GM19025 (cell line): ENCODE data around the gene ZNF487.
"Not testable (repeated sequence)": the region's sequence is repeated elsewhere in the genome, so short reads cannot be mapped to it uniquely, and the experiment has no call there.

Experiments
- ATAC-seq: cut with Tn5 transposase; IDR thresholded peaks from one replicate; pipeline ENCODE4 v1.9.1; 2021; ENCODE audit warnings: mild to moderate bottlenecking, low read depth, moderate library complexity; ENCODE audit not compliant: unreplicated experiment

Gene ZNF487

GRCh38 chr10:43403911-43404703 lies 32.8 kb upstream of the ZNF487 start:
- no peak for ATAC-seq

- no peak for ATAC-seq
Observed at GRCh38 chr10:43404704-43405084, 32.2 kb upstream of the ZNF487 start.

- ATAC-seq, result peak; percentile 18
Observed at GRCh38 chr10:43407148-43407575, 29.7 kb upstream of the ZNF487 start.

GRCh38 chr10:43407576-43408330 lies 29.2 kb upstream of the ZNF487 start:
- peak; percentile 37 for ATAC-seq

- ATAC-seq, result peak; percentile 0
Observed at GRCh38 chr10:43408331-43408709, 28.6 kb upstream of the ZNF487 start.

- ATAC-seq, result peak; percentile 65
Observed at GRCh38 chr10:43408710-43409384, 28.1 kb upstream of the ZNF487 start, which contains the start of gene HNRNPF. TSS of gene HNRNPF (minus strand) at chr10:43409186. CDS start at chr10:43387884, 21,302 bp downstream.

GRCh38 chr10:43409385-43410109 lies 27.4 kb upstream of the ZNF487 start:
- no peak for ATAC-seq

- ATAC-seq, result no peak
Observed at GRCh38 chr10:43410345-43410744, 26.6 kb upstream of the ZNF487 start.

GRCh38 chr10:43411536-43411935 lies 25.4 kb upstream of the ZNF487 start:
- ATAC-seq, result no peak

- no peak for ATAC-seq
Observed at GRCh38 chr10:43415544-43415943, 21.4 kb upstream of the ZNF487 start.

- ATAC-seq, result no peak
Observed at GRCh38 chr10:43417950-43418768, 18.8 kb upstream of the ZNF487 start.

- ATAC-seq, result peak; percentile 14
Observed at GRCh38 chr10:43419997-43420368, 16.9 kb upstream of the ZNF487 start.

- peak; percentile 88 for ATAC-seq
Observed at GRCh38 chr10:43420369-43421200, 16.3 kb upstream of the ZNF487 start.

GRCh38 chr10:43421201-43421507 lies 15.8 kb upstream of the ZNF487 start:
- no peak for ATAC-seq

- no peak for ATAC-seq
Observed at GRCh38 chr10:43421519-43421918, 15.4 kb upstream of the ZNF487 start.

GRCh38 chr10:43421944-43422343 lies 15.0 kb upstream of the ZNF487 start:
- ATAC-seq, result not testable (repeated sequence)

- no peak for ATAC-seq
Observed at GRCh38 chr10:43424416-43424815, 12.5 kb upstream of the ZNF487 start.

- not testable (repeated sequence) for ATAC-seq
Observed at GRCh38 chr10:43426476-43426875, 10.4 kb upstream of the ZNF487 start.
